Motor neuron (in vitro differentiated cells): Measurements from ENCODE around the gene MTTP. TPM values are rescaled to one million over a fixed set of nuclear protein-coding genes. Genes with fewer than 3 reads are reported as not detected.

Source experiments
- ATAC-seq, 8 experiments: fragments of 200-7000 bp; cut with Tn5 transposase; replicated peaks in 6 of 8; 2 replicates each; pipeline ENCODE4 v1.8.0; 2021; ENCODE audit warnings: mild to moderate bottlenecking in 8 of 8, moderate library complexity in 8 of 8
- H3K27ac ChIP-seq, 2 donors: fragments of 250-450 bp; sonication (Bioruptor Pico); 2 replicates each; pipeline ENCODE4 v1.9.0; 2021; ENCODE audit warnings: antibody characterized with exemption in 2 of 2, mild to moderate bottlenecking in 2 of 2, moderate library complexity in 1 of 2
- H3K4me1 ChIP-seq, 2 donors: fragments of 250-450 bp; sonication (Bioruptor Pico); replicated peaks in 1 of 2; 2 replicates each; pipeline ENCODE4 v1.6.1; 2021; ENCODE audit warnings: antibody characterized with exemption in 2 of 2, mild to moderate bottlenecking in 2 of 2, moderate library complexity in 1 of 2
- H3K4me3 ChIP-seq, 5 donors: fragments of 250-450 bp; sonication (Bioruptor Pico); 2 replicates each; pipeline ENCODE4 v1.9.0; 2021; ENCODE audit warnings: antibody characterized with exemption in 5 of 5, mild to moderate bottlenecking in 5 of 5, moderate library complexity in 4 of 5
- WGBS, 10 experiments: fragments of 450-650 bp; shearing (Covaris generic); methylation state at CpG; one replicate each; pipeline ENCODE4 v1.0.0; 2022; 5-methylcytosine and 5-hydroxymethylcytosine counted together
- in situ Hi-C, 9 experiments: fragments of 400-800 bp; cut with MboI; loops; one replicate each; pipeline ENCODE4 v1.15.0; 2021; ENCODE audit warnings: low sequenced_read_pairs in 9 of 9, low pct_unique_long_range_greater_than_20kb in 2 of 9; ENCODE audit not compliant: unreplicated experiment in 9 of 9
- total RNA-seq, 8 experiments: library from RNA; unstranded; fragments of 300-600 nt; gene quantifications; 2 replicates each; pipeline versions ENCODE4 v1.2.3 to v1.2.4, GENCODE V29; 2022

The MTTP gene
- total RNA-seq, 8 experiments from 2014 or later = 0.20 to 2.5 (median 1.7) TPM; not detected in 1

- in situ Hi-C loops = loop anchor here in 2 of 9 experiments (25.0 kb wide), 1 partner anchor 240 kb away; the partner anchor contains the start of gene DAPP1 (in 2 of the 2)
- ATAC-seq = peak in 1 of 8 experiments; percentile 33
Observed at GRCh38 chr4:99572527-99573240, 1.9 kb upstream of the MTTP start.

GRCh38 chr4:99573735-99574368 is 772 bp upstream of the MTTP start:
- peak in 2 of 8 experiments; percentile 27 to 45 for ATAC-seq
- Histone ChIP-seq H3K27ac (no peak overlapping the region), H3K4me3 (no peak overlapping the region), H3K4me1 (peaks cover 8 to 12% of the 10 kb centered on the region in 2 donors)
- WGBS, 10 experiments = 10 to 100% (median 100%) methylated on average over 1 of the region's 1 CpG; no CpG with 5 or more reads in 3 of the 10 experiments
- in situ Hi-C loops = loop anchor here in 2 of 9 experiments (25.0 kb wide), 1 partner anchor 238 kb away; the partner anchor contains the start of gene DAPP1 (in 2 of the 2)

More at GRCh38 chr4:99572527-99573240, 1.9 kb upstream of the MTTP start:
- H3K4me3 ChIP-seq = no peak overlapping the region
- H3K27ac ChIP-seq = no peak overlapping the region
- 37 to 100% (median 89%) methylated on average over 1 to 6 of the region's 6 CpGs for WGBS, 10 experiments
- H3K4me1 ChIP-seq = peaks cover 8 to 12% of the 10 kb centered on the region in 2 donors

- in situ Hi-C loops = no loop called here
- Histone ChIP-seq H3K27ac (no peak overlapping the region), H3K4me1 (peaks cover 8 to 12% of the 10 kb centered on the region in 2 donors), H3K4me3 (no peak overlapping the region)
- WGBS, 10 experiments = 0 to 100% (median 44%) methylated on average over 1 to 2 of the region's 2 CpGs; no CpG with 5 or more reads in 2 of the 10 experiments
- ATAC-seq = no peak
Observed at GRCh38 chr4:99578714-99579113, 4.1 kb downstream of the MTTP start.

GRCh38 chr4:99585516-99585915 is 10.9 kb downstream of the MTTP start:
- in situ Hi-C loops = no loop called here
- ATAC-seq = no peak
- WGBS, 10 experiments = 47 to 100% (median 100%) methylated on average over 1 of the region's 1 CpG; no CpG with 5 or more reads in 4 of the 10 experiments
- no peak overlapping the region for H3K27ac ChIP-seq
- no peak overlapping the region for H3K4me3 ChIP-seq
- no peaks in the 10 kb centered on the region for H3K4me1 ChIP-seq

GRCh38 chr4:99586322-99586721 is 11.7 kb downstream of the MTTP start:
- Histone ChIP-seq H3K4me3 (no peak overlapping the region), H3K27ac (no peak overlapping the region), H3K4me1 (no peaks in the 10 kb centered on the region)
- WGBS, 10 experiments = 0 to 80% (median 38%) methylated on average over 1 to 2 of the region's 2 CpGs; no CpG with 5 or more reads in 1 of the 10 experiments
- peak in 1 of 8 experiments; percentile 48 for ATAC-seq
- in situ Hi-C loops = no loop called here

- Histone ChIP-seq H3K4me3 (no peak overlapping the region), H3K4me1 (no peaks in the 10 kb centered on the region), H3K27ac (no peak overlapping the region)
- no peak for ATAC-seq
- in situ Hi-C loops = no loop called here
- WGBS, 10 experiments = 0 to 86% (median 43%) methylated on average over 1 of the region's 1 CpG; no CpG with 5 or more reads in 1 of the 10 experiments
Observed at GRCh38 chr4:99586797-99587196, 12.2 kb downstream of the MTTP start.

- Histone ChIP-seq H3K27ac (no peak overlapping the region), H3K4me1 (no peaks in the 10 kb centered on the region), H3K4me3 (no peak overlapping the region)
- no peak for ATAC-seq
- in situ Hi-C loops = no loop called here
Observed at GRCh38 chr4:99587309-99587708, 12.7 kb downstream of the MTTP start.

- no peak overlapping the region for H3K27ac ChIP-seq
- H3K4me1 ChIP-seq = no peaks in the 10 kb centered on the region
- 0 to 100% (median 63%) methylated on average over 1 of the region's 1 CpG; no CpG with 5 or more reads in 3 of the 10 experiments for WGBS, 10 experiments
- H3K4me3 ChIP-seq = no peak overlapping the region
- in situ Hi-C loops = no loop called here
- no peak for ATAC-seq
Observed at GRCh38 chr4:99587803-99588202, 13.2 kb downstream of the MTTP start.

GRCh38 chr4:99591757-99592156 is 17.1 kb downstream of the MTTP start:
- H3K4me1 ChIP-seq = no peaks in the 10 kb centered on the region

GRCh38 chr4:99593781-99594641 is 19.4 kb downstream of the MTTP start:
- no peak for ATAC-seq
- WGBS, 10 experiments = 0 to 100% (median 63%) methylated on average over 1 to 4 of the region's 4 CpGs; no CpG with 5 or more reads in 2 of the 10 experiments

More at GRCh38 chr4:99591757-99592156, 17.1 kb downstream of the MTTP start:
- in situ Hi-C loops = no loop called here
- 20 to 100% (median 91%) methylated on average over 1 to 3 of the region's 3 CpGs; no CpG with 5 or more reads in 1 of the 10 experiments for WGBS, 10 experiments
- no peak for ATAC-seq
- Histone ChIP-seq H3K4me3 (no peak overlapping the region), H3K27ac (no peak overlapping the region)

GRCh38 chr4:99594818-99595217 is 20.2 kb downstream of the MTTP start:
- peak in 1 of 8 experiments; percentile 37 for ATAC-seq
- Histone ChIP-seq H3K4me3 (no peak overlapping the region), H3K27ac (no peak overlapping the region), H3K4me1 (no peaks in the 10 kb centered on the region)
- 15 to 90% (median 67%) methylated on average over 1 to 2 of the region's 2 CpGs; no CpG with 5 or more reads in 1 of the 10 experiments for WGBS, 10 experiments
- in situ Hi-C loops = no loop called here

More at GRCh38 chr4:99593781-99594641, 19.4 kb downstream of the MTTP start:
- H3K4me1 ChIP-seq = no peaks in the 10 kb centered on the region
- no peak overlapping the region for H3K27ac ChIP-seq
- H3K4me3 ChIP-seq = no peak overlapping the region
- in situ Hi-C loops = no loop called here

- Histone ChIP-seq H3K4me3 (no peak overlapping the region), H3K27ac (no peak overlapping the region), H3K4me1 (no peaks in the 10 kb centered on the region)
- ATAC-seq = no peak
- in situ Hi-C loops = no loop called here
- 15 to 100% (median 92%) methylated on average over 2 of the region's 2 CpGs; no CpG with 5 or more reads in 2 of the 10 experiments for WGBS, 10 experiments
Observed at GRCh38 chr4:99606716-99607115, 32.1 kb downstream of the MTTP start.
